IPS-18c (cell line): ENCODE results near the gene LSM7.
"Not testable (repeated sequence)": the region's sequence is repeated elsewhere in the genome, so short reads cannot be mapped to it uniquely, and the experiment has no call there.

Source experiments
- H3K4me3 ChIP-seq: 2 replicates; pipeline ENCODE4 v1.7.0; 2013; ENCODE audit warnings: low read depth, mild to moderate bottlenecking, low read length, moderate library complexity; ENCODE audit not compliant: insufficient read depth
- H3K9me3 ChIP-seq: one replicate; pipeline ENCODE4 v1.6.1; 2013; ENCODE audit warnings: mild to moderate bottlenecking, low read length, moderate library complexity; ENCODE audit not compliant: control insufficient read depth, insufficient read depth

Gene LSM7

GRCh38 chr19:2357279-2358206, 29.2 kb upstream of the LSM7 start:
- H3K4me3 ChIP-seq, result no peak overlapping the region
- H3K9me3 ChIP-seq, result no peaks in the 10 kb centered on the region

DNA sequence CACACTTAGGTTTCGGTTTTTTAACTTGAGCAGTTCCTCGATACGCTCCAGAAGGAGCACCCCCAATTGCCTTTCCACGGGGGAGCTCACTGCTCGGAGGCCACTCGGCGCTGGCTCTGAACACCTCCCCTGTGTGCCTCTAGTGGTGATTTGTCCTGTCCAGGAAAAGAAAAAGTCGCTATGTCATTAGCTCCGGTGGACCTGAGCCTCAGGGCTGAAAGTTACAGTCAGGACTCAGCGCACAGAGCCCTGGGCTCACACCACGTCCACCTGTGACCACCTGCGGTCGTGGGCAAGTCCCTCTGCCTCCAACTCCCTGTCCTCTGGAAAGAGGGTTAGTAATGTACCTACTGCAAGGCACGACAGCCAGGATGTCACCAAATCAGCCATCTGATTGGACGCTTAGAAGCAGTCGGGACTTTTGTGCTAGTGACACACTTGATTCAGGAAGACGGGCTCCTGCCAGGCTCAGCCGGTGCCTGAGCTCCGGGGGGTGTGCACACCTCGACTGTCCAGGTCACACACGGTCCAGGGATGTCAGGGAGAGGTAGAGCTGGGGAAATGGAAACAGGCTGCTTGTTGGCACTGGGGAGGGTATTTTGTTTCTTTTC, 27.8 kb upstream of the LSM7 start:
- no peaks in the 10 kb centered on the region for H3K9me3 ChIP-seq
- no peak overlapping the region for H3K4me3 ChIP-seq

- no peaks in the 10 kb centered on the region for H3K9me3 ChIP-seq
Measured at GRCh38 chr19:2355168-2356035, 27.0 kb upstream of the LSM7 start.

DNA sequence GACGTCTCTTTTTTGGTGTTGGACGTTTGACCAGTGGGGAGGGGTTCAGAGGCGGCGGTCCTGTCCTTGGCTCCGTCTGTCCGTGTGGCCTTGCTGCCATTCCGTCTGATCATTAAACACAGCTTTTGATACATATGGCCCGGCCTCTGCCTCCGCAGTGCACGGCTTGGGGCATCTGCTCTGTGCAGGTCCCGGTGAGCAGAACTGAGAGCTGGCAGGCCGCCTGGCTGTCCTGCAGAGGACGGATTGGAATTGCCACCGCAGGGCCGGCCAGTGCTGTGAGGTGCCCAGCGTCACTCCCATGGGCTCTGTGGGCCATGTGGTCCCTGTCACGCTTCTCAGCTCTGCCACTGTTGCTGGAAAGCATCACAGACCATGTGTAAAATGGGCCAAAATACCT, 26.3 kb upstream of the LSM7 start:
- H3K9me3 ChIP-seq, result no peaks in the 10 kb centered on the region
- H3K4me3 ChIP-seq, result no peak overlapping the region

More at GRCh38 chr19:2355168-2356035, 27.0 kb upstream of the LSM7 start:
- no peak overlapping the region for H3K4me3 ChIP-seq

DNA sequence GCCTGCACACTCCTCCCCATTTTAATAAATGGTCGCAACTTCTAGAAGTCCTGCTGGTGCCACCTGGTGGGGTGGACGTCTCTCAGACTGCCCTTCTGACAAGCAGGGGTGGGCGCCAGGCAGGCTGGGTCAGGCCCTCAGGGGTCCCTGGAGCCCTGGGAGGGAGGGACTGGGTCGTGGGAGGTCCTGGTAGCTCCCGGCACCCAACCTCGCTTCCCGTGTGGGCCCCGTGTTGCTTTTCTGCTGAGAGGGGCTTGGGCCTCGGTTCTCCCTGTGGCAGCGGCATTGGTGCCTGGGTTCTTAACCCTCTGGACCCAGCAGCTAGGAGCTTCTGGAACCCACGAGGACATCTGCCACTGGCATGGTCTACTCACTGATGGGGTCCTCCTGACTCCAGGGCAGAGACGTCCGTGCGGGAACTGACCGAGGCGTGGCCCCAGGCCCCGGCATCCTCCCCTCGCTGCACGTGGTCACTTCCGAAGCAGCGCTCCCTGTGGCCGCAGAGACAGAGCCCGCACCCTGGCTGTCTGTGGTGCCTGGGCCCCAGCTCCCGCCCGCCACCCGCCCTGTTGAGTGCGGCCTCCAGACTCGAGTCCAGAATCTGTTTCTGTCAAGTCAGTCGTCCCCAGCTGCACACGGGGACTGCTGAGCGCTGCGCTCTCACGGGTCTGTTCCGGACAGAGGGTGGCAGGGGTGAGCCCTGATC, 25.7 kb upstream of the LSM7 start:
- Histone ChIP-seq H3K4me3 (no peak overlapping the region), H3K9me3 (no peaks in the 10 kb centered on the region)

- no peaks in the 10 kb centered on the region for H3K9me3 ChIP-seq
- H3K4me3 ChIP-seq, result no peak overlapping the region
Measured at GRCh38 chr19:2353159-2353886, 24.9 kb upstream of the LSM7 start.

DNA sequence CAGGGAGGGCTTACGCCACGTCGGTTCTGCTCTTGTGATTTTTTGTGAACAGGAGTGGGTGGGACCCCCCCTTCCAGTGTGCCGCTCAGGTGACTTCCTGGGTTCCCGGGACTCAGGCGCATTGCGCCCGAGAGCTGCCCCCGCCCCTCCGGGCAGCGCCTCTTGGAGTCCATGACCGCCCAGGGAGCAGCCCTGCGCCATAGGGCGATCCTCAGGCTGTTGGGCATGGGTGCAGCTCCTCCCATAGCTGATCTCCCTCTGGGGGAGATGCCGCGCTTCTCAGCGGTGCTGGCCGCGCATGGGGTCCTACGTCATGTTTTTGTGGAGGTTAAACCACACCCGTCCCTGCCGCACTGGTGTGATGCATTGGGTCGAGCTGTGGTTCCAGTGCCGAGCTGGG, 23.7 kb upstream of the LSM7 start:
- Histone ChIP-seq H3K9me3 (no peaks in the 10 kb centered on the region), H3K4me3 (no peak overlapping the region)

DNA sequence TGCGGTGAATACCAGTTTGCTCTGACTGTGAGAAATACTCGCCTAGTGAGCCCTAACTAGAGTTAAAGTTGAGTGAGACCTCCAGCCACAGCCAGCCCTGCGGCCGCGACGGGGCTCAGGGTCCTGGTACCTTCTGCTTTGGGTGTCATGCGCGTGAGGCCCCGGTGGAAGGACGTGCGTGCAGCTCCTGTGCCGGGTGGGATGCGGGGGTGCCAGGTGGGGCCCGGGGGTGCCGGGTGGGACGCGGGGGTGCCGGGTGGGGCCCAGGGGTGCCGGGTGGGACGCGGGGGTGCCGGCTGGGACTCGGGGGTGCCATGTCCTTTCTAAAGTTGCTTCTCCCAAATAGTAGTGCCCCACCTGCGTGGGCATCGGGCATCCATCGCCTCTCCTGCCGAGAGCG, 23.2 kb upstream of the LSM7 start:
- no peak overlapping the region for H3K4me3 ChIP-seq
- no peaks in the 10 kb centered on the region for H3K9me3 ChIP-seq

DNA sequence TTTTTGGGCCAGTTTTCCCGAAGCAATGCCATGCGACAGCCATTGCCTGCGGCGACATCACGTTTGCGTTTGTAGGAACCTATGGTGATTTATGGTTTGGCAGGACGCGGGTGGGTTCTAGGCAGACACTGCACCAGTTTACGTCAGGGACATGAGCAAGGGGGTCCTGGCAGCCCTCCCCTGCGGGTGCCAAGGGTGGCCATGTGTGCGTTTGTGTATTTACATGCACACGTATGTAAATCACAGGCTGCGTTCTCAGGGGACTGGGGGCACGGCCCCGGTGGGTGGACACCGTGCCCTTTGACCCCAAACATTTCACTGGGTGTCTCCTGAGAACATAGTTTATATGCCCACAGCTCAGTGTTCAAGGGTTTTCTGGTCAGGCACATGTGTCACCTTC, 22.3 kb upstream of the LSM7 start:
- H3K9me3 ChIP-seq, result no peaks in the 10 kb centered on the region
- H3K4me3 ChIP-seq, result no peak overlapping the region

DNA sequence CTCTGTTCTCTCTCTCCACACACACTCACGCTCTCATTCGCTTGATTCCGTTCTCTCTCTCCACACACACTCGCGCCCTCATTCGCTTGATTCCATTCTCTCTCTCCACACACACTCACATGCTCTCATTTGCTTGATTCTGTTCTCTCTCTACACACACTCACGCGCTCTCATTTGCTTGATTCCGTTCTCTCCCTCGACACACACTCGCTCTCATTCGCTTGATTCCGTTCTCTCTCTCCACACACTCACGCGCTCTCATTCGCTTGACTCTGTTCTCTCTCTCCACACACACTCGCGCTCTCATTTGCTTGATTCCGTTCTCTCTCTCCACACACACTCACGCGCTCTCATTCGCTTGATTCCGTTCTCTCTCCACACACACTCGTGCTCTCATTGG, 21.4 kb upstream of the LSM7 start:
- H3K4me3 ChIP-seq, result not testable (repeated sequence)

DNA sequence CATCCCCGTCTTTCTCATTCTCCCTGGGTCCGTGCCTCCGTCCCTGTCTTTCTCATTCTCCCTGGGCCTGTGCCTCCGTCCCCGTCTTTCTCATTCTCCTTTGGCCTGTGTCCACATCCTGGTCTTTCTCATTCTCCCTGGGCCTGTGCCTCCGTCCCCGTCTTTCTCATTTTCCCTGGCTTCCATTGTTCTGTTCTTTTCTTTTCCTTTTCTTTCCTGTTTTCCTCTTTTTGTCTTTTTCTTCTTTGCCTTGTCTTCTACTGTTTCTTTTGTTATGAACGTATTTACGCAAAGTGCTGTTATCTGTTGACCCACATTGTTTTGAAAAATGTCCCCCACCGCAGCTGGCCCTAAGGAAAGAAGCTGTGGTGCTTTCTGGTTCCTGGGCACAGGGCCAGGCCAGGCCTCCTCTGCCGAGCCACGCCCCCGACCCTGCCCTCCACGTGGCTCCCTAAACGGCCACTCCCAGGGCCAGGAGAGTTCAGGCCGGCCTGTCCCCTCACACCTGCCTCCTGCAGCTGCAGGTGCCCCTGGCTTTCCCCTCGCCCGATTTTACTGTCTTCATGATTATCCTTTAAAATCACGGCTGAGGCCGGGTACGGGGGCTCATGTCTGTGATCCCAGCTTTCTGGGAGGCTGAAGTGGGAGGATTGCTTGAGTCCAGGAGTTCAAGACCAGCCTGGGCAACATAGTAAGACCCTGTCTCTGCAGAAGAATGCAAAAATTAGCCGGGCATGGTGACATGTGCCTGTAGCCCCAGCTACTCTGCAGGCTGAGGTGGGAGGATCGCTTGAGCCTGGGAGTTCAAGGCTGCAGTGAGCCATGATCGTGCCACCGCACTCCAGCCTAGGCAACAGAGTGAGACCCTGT, 17.6 kb upstream of the LSM7 start:
- no peaks in the 10 kb centered on the region for H3K9me3 ChIP-seq

More for the DNA sequence above, 21.4 kb upstream of the LSM7 start:
- not testable (repeated sequence) for H3K9me3 ChIP-seq

GRCh38 chr19:2345076-2345475, 16.7 kb upstream of the LSM7 start:
- Histone ChIP-seq H3K9me3 (no peaks in the 10 kb centered on the region), H3K4me3 (no peak overlapping the region)

More for the DNA sequence above, 17.6 kb upstream of the LSM7 start:
- H3K4me3 ChIP-seq, result no peak overlapping the region

GRCh38 chr19:2344381-2344870, 16.0 kb upstream of the LSM7 start:
- Histone ChIP-seq H3K9me3 (no peaks in the 10 kb centered on the region), H3K4me3 (no peak overlapping the region)

GRCh38 chr19:2343289-2343982, 15.1 kb upstream of the LSM7 start:
- Histone ChIP-seq H3K9me3 (no peaks in the 10 kb centered on the region), H3K4me3 (no peak overlapping the region)

DNA sequence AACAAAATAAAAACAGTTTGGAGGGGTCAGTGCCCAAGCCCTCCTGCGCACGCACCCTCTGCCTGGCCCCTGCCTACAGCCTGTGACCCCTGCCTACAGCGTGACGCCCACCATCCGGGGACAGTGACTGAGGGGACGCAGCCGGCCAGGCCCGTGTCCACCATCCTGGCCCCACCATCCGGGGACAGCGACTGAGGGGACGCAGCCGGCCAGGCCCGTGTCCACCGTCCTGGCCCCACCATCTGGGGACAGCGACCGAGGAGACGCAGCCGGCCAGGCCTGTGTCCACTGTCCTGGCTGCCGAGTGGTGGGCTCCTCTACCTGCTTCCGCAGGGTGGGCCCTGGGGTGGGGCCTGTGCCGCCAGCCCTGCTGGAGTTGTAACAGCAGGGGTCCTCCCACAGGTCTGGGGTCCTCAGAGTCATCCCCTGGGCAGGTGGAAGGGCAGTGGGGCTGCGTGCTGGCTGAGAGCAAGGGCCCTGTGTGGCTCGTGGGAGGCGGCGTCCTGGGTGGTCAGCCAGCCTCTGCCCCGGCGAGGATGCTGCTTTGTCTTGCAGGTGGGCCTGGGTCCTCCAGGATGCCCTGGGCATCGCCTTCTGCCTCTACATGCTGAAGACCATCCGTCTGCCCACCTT, 14.4 kb upstream of the LSM7 start:
- no peak overlapping the region for H3K4me3 ChIP-seq
- no peaks in the 10 kb centered on the region for H3K9me3 ChIP-seq
